GM21528 (cell line): ENCODE results near the gene NRDC.
"Not testable (repeated sequence)": the region's sequence is repeated elsewhere in the genome, so short reads cannot be mapped to it uniquely, and the experiment has no call there.

Source experiments
- ATAC-seq: cut with Tn5 transposase; IDR thresholded peaks from one replicate; pipeline ENCODE4 v1.9.1; 2021; ENCODE audit warnings: mild to moderate bottlenecking, moderate library complexity; ENCODE audit not compliant: unreplicated experiment, low FRiP score

NRDC gene

GRCh38 chr1:51898090-51898734, 19.7 kb upstream of the NRDC start:
- no peak for ATAC-seq

GRCh38 chr1:51897699-51898031, 19.1 kb upstream of the NRDC start:
- no peak for ATAC-seq

GRCh38 chr1:51894748-51895147, 16.2 kb upstream of the NRDC start:
- ATAC-seq = not testable (repeated sequence)

GRCh38 chr1:51878308-51878615, 265 bp downstream of the NRDC start:
- ATAC-seq = no peak

GRCh38 chr1:51877434-51878307, 856 bp downstream of the NRDC start:
- peak; percentile 2 for ATAC-seq

GRCh38 chr1:51875836-51876235, 2.7 kb downstream of the NRDC start:
- ATAC-seq = no peak

GRCh38 chr1:51875291-51875772, 3.2 kb downstream of the NRDC start:
- no peak for ATAC-seq

- not testable (repeated sequence) for ATAC-seq
Measured at GRCh38 chr1:51873270-51873669, 5.3 kb downstream of the NRDC start.

GRCh38 chr1:51871351-51871975, 7.1 kb downstream of the NRDC start:
- ATAC-seq = no peak

GRCh38 chr1:51870603-51871350, 7.8 kb downstream of the NRDC start:
- no peak for ATAC-seq

GRCh38 chr1:51867479-51868232, 10.9 kb downstream of the NRDC start:
- ATAC-seq = no peak

GRCh38 chr1:51863384-51863783, 15.1 kb downstream of the NRDC start:
- peak; percentile 64 for ATAC-seq

- ATAC-seq = no peak
Measured at GRCh38 chr1:51861669-51862068, 16.9 kb downstream of the NRDC start.

- ATAC-seq = no peak
Measured at GRCh38 chr1:51859735-51860134, 18.8 kb downstream of the NRDC start.

- ATAC-seq = no peak
Measured at GRCh38 chr1:51859333-51859732, 19.2 kb downstream of the NRDC start.

GRCh38 chr1:51858892-51859291, 19.6 kb downstream of the NRDC start:
- no peak for ATAC-seq

- ATAC-seq = no peak
Measured at GRCh38 chr1:51856745-51857144, 21.8 kb downstream of the NRDC start.

GRCh38 chr1:51855624-51856023, 22.9 kb downstream of the NRDC start:
- no peak for ATAC-seq

- no peak for ATAC-seq
Measured at GRCh38 chr1:51853360-51853759, 25.2 kb downstream of the NRDC start.

GRCh38 chr1:51851882-51852396, 26.6 kb downstream of the NRDC start:
- no peak for ATAC-seq
